Chondrocyte (in vitro differentiated cells): ENCODE data around the gene LRP11. TPM values are rescaled to one million over a fixed set of nuclear protein-coding genes. Genes with fewer than 3 reads are reported as not detected.
"Not testable (repeated sequence)": the region's sequence is repeated elsewhere in the genome, so short reads cannot be mapped to it uniquely, and the experiment has no call there.

Source experiments
- DNase-seq: peaks from one replicate; pipeline ENCODE4 v3.0.0; 2021; ENCODE audit warnings: mixed read lengths, low spot score
- H3K27ac Mint-ChIP-seq: one replicate; pipeline ENCODE4 v1.8.0; 2021; ENCODE audit warnings: mild to moderate bottlenecking, moderate library complexity, mixed read lengths; ENCODE audit not compliant: unreplicated experiment
- H3K27me3 Mint-ChIP-seq: 2 replicates; pipeline ENCODE4 v1.8.0; 2021; ENCODE audit warnings: low read depth, mixed read lengths
- H3K36me3 Mint-ChIP-seq: 2 replicates; pipeline ENCODE4 v1.8.0; 2021; ENCODE audit warnings: low read depth, mixed read lengths
- H3K4me1 Mint-ChIP-seq: 2 replicates; pipeline ENCODE4 v1.8.0; 2021; ENCODE audit warnings: low read depth, mild to moderate bottlenecking, mixed read lengths
- H3K4me3 Mint-ChIP-seq: one replicate; pipeline ENCODE4 v1.8.0; 2021; ENCODE audit warnings: mild to moderate bottlenecking, moderate library complexity, mixed read lengths; ENCODE audit not compliant: unreplicated experiment
- H3K9me3 Mint-ChIP-seq: 2 replicates; pipeline ENCODE4 v1.8.0; 2021; ENCODE audit warnings: low read depth, mixed read lengths
- long read RNA-seq: library from polyadenylated mRNA; stranded (forward); transcript quantifications from one replicate; pipeline ENCODE4 v2.0.0, GENCODE V29; 2021
- total RNA-seq: library from RNA; stranded (reverse); gene quantifications from 3 replicates; pipeline ENCODE4 v1.2.1, GENCODE V29; 2021
- TF ChIP-seq, protein P1 (sequence below): fragments of 200-600 bp; sonication (generic); IDR thresholded peaks from 2 replicates; pipeline ENCODE4 v1.5.0; 2021; ENCODE audit warnings: antibody characterized with exemption, mild to moderate bottlenecking, moderate library complexity

The LRP11 gene, protein sequence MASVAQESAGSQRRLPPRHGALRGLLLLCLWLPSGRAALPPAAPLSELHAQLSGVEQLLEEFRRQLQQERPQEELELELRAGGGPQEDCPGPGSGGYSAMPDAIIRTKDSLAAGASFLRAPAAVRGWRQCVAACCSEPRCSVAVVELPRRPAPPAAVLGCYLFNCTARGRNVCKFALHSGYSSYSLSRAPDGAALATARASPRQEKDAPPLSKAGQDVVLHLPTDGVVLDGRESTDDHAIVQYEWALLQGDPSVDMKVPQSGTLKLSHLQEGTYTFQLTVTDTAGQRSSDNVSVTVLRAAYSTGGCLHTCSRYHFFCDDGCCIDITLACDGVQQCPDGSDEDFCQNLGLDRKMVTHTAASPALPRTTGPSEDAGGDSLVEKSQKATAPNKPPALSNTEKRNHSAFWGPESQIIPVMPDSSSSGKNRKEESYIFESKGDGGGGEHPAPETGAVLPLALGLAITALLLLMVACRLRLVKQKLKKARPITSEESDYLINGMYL
- total RNA-seq = 61.4 to 81.7 TPM (median 61.9 TPM) in 3 replicates
- long read RNA-seq, transcript LRP11-201 (7 exons, 3,260 nt) = major isoform, 51 of 73 reads
- long read RNA-seq, transcript LRP11-202 (4 exons, 3,158 nt) = minor isoform, 5 of 73 reads
- long read RNA-seq, partial matches to known transcripts = 2 of 73 reads
- long read RNA-seq, other reads (novel, unspliced or antisense) = 15 of 73 reads

DNA sequence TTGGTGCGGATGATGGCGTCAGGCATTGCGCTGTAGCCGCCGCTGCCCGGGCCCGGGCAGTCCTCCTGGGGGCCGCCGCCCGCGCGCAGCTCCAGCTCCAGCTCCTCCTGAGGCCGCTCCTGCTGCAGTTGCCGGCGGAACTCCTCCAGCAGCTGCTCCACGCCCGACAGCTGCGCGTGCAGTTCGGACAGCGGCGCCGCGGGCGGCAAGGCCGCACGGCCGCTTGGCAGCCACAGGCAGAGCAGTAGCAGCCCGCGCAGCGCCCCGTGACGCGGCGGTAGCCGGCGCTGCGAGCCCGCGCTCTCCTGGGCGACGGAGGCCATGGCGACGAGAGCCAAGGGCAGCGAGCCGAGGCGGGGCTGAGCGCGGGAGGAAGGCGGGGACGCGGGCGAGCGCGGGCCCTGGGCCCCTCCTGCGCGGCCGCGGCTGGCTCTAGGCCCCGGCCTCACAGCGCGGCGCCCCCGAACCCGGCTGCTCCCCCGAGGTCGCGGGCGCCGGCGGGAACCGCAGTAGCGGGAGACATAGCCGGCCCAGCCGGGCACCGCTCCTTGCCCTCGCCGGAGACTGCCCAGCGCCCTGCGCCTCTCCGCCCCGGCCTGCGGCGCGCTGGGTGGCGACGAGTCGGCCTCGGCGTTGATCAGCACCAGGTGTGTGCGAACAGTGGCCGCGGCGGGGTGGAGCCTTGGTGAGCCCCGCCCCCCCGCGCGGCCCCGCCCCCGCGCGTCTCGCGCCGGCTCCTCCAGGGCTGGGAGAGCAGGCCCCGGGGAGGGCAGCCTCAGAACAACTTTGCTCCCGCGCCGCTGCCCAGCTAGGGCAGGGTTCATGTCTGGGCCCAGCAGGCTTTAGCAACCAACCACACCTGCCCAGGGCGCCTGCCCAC is at the start of gene LRP11:
TSS of gene LRP11 (minus strand) at position 662 of the 880 bp plus-strand sequence. CDS start at position 323, 339 bp downstream.
- no peak for DNase-seq

GRCh38 chr6:149913540-149914240 is 49.5 kb upstream of the LRP11 start:
- Mint-ChIP-seq H3K36me3 (no peaks in the 10 kb centered on the region), H3K27me3 (peaks cover 10% of the 10 kb centered on the region), H3K27ac (no peak overlapping the region), H3K4me3 (no peak overlapping the region), H3K9me3 (peaks cover 3% of the 10 kb centered on the region), H3K4me1 (no peaks in the 10 kb centered on the region)
- TF ChIP-seq, protein P1, sequence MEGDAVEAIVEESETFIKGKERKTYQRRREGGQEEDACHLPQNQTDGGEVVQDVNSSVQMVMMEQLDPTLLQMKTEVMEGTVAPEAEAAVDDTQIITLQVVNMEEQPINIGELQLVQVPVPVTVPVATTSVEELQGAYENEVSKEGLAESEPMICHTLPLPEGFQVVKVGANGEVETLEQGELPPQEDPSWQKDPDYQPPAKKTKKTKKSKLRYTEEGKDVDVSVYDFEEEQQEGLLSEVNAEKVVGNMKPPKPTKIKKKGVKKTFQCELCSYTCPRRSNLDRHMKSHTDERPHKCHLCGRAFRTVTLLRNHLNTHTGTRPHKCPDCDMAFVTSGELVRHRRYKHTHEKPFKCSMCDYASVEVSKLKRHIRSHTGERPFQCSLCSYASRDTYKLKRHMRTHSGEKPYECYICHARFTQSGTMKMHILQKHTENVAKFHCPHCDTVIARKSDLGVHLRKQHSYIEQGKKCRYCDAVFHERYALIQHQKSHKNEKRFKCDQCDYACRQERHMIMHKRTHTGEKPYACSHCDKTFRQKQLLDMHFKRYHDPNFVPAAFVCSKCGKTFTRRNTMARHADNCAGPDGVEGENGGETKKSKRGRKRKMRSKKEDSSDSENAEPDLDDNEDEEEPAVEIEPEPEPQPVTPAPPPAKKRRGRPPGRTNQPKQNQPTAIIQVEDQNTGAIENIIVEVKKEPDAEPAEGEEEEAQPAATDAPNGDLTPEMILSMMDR = no peak
- DNase-seq = peak; percentile 34

More for the DNA sequence above, at the start of gene LRP11:
- Mint-ChIP-seq H3K4me1 (peaks cover 52% of the 10 kb centered on the region), H3K4me3 (peak within 1 kb of the TSS; percentile 82), H3K27ac (peak within 1 kb of the TSS; percentile 96), H3K9me3 (no peaks in the 10 kb centered on the region), H3K27me3 (no peaks in the 10 kb centered on the region), H3K36me3 (no peaks in the 10 kb centered on the region)
- TF ChIP-seq, protein P1 = no peak

DNA sequence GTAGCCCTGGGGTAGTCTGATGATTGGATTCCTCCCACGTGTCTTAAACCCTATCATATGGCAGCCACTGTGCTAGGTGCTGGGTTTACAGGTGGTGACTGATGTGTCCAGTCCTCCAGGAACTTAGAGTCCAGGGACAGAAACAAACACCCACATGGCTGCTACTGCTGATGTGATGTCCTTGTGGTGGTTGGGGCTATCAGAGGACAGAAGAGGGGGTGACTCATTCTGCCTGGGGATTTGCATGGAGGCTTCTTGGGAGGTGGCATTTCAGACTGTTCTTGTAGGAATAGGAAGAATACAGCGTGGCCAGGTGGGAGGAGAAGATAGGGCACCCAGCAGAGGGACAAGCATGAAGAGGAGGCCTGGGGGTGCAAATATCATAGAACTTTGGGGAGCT is 48.9 kb upstream of the LRP11 start:
- Mint-ChIP-seq H3K4me3 (no peak overlapping the region), H3K36me3 (peaks cover 2% of the 10 kb centered on the region), H3K27ac (no peak overlapping the region), H3K9me3 (peaks cover 6% of the 10 kb centered on the region), H3K27me3 (peaks cover 9% of the 10 kb centered on the region), H3K4me1 (no peaks in the 10 kb centered on the region)
- DNase-seq = peak; percentile 12
- TF ChIP-seq, protein P1 = no peak

DNA sequence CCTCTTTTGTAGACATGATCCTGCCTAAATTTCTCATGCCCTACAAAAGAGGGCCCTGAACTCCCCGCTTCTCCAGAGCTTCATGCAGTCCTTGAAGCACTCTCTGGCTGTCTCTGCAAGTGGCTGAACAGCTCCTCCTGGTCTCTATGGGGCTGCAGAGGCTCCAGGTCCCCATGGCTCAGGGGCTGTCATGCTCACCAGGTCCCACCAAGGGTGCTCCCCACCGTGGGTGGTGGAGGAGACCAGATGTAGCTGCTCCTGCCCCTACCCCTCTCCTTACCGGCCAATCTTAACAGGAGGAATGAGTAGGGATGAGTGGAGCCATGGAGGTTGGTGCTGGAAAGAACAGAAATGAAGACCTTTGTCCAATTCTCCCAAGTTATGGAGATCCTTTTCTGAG is 48.5 kb upstream of the LRP11 start:
- not testable (repeated sequence) for H3K9me3 Mint-ChIP-seq, H3K4me1 Mint-ChIP-seq, H3K4me3 Mint-ChIP-seq, H3K27ac Mint-ChIP-seq, H3K36me3 Mint-ChIP-seq, H3K27me3 Mint-ChIP-seq
- peak; percentile 59 for DNase-seq

DNA sequence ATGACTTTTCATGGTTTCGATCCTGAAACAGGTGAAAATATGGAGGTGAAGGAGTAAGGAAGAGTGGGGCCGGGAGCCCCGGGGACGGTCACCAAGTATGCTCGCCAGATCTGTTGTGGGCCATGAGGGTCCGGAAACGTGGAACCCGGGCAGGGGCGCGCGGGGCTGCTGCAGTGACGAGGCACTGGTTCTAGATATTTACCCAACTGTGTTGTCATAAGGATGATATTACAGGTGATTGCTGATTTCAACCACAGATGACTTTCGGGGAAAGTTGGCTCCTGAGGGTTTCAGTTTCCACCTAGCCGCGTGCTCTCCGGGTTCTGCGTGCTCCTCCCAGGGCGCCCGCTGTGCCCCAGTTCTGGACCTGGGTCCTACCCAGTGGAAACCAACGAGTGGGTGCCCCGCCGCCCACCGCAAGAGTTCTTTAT is 46.6 kb upstream of the LRP11 start:
- peaks cover 4% of the 10 kb centered on the region for H3K36me3 Mint-ChIP-seq
- TF ChIP-seq, protein P1 = no peak
- H3K4me3 Mint-ChIP-seq = no peak overlapping the region
- H3K27me3 Mint-ChIP-seq = peaks cover 9% of the 10 kb centered on the region
- H3K27ac Mint-ChIP-seq = no peak overlapping the region
- H3K9me3 Mint-ChIP-seq = peaks cover 9% of the 10 kb centered on the region
- DNase-seq = peak; percentile 66
- no peaks in the 10 kb centered on the region for H3K4me1 Mint-ChIP-seq
